Fibroblast of skin of left biceps (primary cell): ENCODE measurements around the gene CAPZA3.
"Not testable (repeated sequence)": the region's sequence is repeated elsewhere in the genome, so short reads cannot be mapped to it uniquely, and the experiment has no call there.

Experiments
- DNase-seq, 2 experiments: peaks; one replicate each; pipeline ENCODE4 v3.0.0-alpha.2; 2013; ENCODE audit warnings: low read depth in 2 of 2

CAPZA3 gene, protein sequence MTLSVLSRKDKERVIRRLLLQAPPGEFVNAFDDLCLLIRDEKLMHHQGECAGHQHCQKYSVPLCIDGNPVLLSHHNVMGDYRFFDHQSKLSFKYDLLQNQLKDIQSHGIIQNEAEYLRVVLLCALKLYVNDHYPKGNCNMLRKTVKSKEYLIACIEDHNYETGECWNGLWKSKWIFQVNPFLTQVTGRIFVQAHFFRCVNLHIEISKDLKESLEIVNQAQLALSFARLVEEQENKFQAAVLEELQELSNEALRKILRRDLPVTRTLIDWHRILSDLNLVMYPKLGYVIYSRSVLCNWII

DNA sequence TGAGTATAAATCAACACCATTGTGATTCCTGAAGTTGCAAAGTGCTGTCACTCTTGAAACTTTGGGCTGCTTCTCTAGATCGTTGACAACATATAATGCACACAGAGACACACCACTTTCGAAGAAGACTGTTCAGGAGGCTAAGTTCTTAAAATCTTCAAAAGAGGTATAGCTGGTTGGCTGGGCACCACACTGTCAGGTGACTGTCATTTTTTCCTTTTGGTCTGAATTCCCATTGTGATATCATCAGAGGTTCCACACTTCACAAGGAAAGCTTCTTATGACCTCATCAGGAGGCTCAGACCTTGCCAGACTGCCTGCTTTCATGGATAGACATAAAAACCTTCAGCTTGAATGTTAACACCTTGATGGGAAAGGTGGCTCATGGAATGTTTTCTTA, at the start of gene CAPZA3, which contains the start of gene PLCZ1:
Gene CAPZA3 (plus strand): TSS at position 301 of the 400 bp plus-strand sequence. CDS start 150 bp downstream, outside the sequence.
Gene PLCZ1 (minus strand): TSS at position 194 of the 400 bp plus-strand sequence. CDS start 641 bp downstream, outside the sequence.
- DNase-seq, result no peak

GRCh38 chr12:18689771-18690170, 48.1 kb upstream of the CAPZA3 start:
- DNase-seq, result no peak

DNA sequence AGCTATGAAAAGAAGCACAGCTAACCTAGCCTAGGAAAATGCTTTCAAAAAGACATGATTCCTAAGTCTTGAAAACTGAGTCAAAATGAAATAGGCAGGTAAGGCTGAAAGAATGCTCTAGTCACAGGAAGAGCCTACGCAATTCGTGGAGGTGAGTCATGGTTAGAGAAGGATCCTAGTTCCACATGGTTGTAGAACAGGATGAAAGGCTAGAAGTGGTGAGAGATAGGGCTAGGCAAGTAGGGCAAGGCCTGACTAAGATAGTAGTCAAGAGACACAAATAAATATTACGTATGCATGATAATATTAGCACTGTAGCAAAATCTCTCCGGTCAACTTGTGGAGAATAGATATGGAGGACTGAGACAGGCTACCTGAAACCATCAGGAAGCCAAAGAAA, 47.3 kb upstream of the CAPZA3 start:
- DNase-seq, result no peak

DNA sequence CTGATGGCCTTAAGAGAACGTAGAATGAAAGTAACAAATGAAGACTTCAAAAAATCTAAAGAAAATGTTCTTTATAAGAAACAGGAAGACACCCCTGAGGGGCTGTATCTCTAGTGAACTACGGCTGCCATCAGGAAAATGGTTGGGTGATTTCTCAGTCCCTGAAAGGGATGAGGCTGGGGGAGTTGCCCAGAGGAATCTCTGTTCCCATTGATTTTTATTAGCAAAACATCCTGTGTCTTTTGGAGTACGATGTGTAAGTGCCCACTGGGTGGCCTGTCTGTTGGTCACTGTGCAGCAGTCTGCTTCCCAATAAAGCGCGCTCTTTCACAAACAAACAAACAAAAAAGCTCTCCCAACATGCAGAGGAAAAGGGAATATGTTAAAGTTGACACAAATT, 43.9 kb upstream of the CAPZA3 start:
- DNase-seq, result not testable (repeated sequence)

GRCh38 chr12:18696971-18697602, 40.8 kb upstream of the CAPZA3 start:
- no peak for DNase-seq

GRCh38 chr12:18700271-18700670, 37.6 kb upstream of the CAPZA3 start:
- DNase-seq, result peak; percentile 46 to 60

- no peak for DNase-seq
Measured at GRCh38 chr12:18703321-18703720, 34.6 kb upstream of the CAPZA3 start.

- no peak for DNase-seq
Measured at GRCh38 chr12:18703911-18704310, 34.0 kb upstream of the CAPZA3 start.

GRCh38 chr12:18706798-18707197, 31.1 kb upstream of the CAPZA3 start:
- DNase-seq, result no peak

DNA sequence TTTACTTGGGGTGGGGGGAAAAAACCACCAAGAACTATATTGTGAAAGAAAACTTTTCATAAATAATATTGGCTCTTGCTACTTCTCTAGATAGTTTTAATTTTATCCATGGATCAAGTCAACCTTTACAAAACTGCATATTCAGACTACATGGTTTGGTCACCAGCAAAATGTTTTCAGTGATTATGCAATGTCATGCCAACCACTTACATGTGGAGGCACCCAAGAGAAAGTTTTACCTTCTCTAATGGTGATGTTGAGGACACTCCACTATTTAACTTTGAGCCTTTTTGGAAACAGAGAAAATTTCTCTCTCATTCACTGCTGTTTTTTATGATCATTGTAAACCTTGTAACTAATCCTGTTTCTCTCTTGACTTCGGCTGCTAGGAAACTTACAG, 21.7 kb upstream of the CAPZA3 start:
- DNase-seq, result no peak

- no peak for DNase-seq
Measured at GRCh38 chr12:18718462-18718861, 19.5 kb upstream of the CAPZA3 start.

- DNase-seq, result peak in 1 of 2 experiments; percentile 20
Measured at GRCh38 chr12:18719922-18720510, 17.9 kb upstream of the CAPZA3 start.

DNA sequence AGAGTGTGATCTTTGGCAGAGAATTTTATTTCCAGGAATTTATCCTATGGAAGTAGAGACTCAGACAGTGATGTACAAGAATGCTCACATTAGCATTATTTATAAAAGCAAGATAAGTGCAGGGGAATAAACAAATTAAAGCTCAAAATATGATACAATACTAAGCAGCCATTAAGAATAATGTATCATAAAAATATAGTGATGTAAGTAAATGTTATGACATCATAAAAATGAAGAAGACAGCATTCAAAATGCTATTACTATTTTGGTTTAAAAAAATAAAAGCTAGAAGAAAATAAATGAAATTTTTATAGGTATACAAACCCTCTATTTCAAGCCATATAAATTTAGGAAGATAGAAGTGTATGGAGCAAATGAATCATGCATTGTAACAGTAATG, 17.2 kb upstream of the CAPZA3 start:
- DNase-seq, result no peak

DNA sequence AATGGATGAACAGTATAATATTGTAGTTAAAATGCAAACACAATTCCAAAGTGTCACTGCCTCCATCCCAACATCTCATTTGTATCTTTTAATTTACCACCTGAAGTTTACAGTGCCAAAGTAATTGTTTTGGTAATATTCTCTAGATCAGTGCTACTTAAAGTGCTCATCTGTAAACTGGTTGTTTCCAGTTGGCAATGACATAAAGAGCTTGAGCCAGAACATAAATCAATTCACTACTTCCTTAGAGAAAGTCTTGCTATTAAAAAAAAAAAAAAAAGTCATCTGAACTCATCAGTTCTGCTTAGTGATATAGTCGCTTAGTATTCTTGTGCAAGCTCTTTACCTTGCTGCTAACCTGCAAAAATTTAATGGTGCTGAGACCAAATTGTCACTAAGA, 16.5 kb upstream of the CAPZA3 start:
- DNase-seq, result no peak

GRCh38 chr12:18723752-18724151, 14.2 kb upstream of the CAPZA3 start:
- DNase-seq, result peak; percentile 46 to 55

GRCh38 chr12:18731156-18731555, 6.8 kb upstream of the CAPZA3 start:
- no peak for DNase-seq

GRCh38 chr12:18747895-18748294, 10.0 kb downstream of the CAPZA3 start:
- peak; percentile 85 to 86 for DNase-seq

GRCh38 chr12:18749386-18749957, 11.6 kb downstream of the CAPZA3 start:
- DNase-seq, result peak; percentile 47 to 50

DNA sequence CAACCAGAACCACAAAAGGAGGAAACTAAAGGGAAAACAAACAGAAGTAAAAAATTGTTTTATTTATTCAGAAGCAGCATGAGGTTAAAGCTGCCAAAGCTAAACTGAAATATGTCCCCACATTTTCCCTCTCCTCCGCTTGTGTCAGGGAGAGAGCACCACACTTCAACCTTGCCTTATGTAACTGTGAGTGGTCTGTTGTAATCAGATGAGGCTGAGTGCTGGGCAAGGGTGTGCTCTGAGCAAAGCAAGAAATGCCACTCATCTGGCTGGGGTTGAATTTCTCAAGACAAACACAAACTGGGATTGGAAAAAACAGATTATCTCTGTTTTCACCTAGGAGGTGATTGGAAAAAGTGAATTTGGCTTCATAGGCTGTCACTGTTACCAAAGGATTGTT, 12.2 kb downstream of the CAPZA3 start:
- DNase-seq, result no peak

DNA sequence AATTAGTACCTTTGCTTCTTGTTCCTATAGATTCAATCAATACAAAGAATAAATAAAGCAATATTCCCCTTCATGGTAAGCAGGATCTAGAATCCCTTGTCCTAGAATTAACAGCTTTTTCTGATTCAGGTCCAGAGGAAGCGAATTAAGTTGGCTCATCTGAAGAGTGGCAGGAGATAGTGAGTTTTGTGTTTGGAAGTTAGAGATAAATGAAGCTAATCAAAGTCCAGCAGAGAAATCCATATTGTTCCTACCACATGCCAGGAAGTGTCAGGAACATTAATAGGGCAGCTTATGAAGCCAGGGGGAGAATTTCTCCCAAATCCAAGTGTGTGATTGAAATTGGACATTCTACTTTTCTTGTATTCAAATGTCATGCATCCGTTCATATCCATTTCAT, 13.9 kb downstream of the CAPZA3 start:
- no peak for DNase-seq

DNA sequence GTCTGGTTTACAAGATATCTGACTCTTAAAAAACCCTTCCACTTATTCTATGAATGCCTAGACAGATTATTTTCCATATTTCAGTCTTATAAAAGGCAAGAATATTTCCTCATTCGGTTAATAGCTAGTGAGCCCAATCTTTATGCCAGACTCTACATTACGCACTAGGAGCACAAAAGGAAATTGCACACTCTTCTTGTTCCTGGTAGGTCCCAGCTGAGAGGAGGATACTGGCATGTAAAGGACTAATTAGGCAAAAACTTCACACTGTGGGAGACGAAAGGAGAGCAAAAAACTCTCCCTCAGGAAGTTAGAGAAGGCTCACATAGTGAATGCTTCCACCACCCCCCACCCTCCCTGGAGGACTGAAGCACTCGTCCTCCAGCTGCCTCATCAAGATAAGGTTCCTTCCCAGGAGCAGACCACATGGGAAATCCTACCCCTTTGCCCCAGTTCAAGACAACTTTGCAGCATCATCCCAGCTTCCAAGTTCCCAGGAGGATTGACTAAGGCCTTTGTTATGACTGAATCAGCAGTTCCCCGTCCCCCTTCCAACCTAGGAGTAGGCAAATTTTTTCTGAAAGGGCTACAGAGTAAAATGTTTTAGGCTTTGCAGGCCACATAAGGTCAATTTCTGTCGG, 14.5 kb downstream of the CAPZA3 start:
- peak; percentile 94 for DNase-seq

DNA sequence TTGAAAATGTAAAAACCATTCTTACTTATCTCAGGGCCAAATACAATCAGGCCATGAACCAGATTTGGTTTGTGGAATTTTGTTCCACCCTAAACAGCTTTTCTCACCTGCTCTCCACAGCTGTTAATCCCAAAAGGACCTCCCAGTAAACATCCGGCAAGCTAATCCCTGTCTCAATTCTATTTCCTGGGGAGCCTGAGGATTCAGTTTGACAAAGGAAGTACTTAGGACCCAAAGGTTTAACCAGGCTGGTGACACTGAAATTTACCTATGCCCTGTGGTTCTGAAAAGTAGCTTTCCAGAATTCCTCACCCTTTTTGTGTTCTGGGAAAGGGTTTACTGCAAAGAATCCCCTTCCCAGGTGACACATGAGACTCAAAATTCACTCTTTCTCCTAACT, 15.0 kb downstream of the CAPZA3 start:
- DNase-seq, result no peak
